GM12878 (cell line): Measurements from ENCODE around the gene FOXD1. TPM values are rescaled to one million over a fixed set of nuclear protein-coding genes. Genes with fewer than 3 reads are reported as not detected.
"Not testable (repeated sequence)": the region's sequence is repeated elsewhere in the genome, so short reads cannot be mapped to it uniquely, and the experiment has no call there.

ENCODE experiments used
- ATAC-seq: fragments of 200-7000 bp; cut with Tn5 transposase; 3 replicates; pipeline ENCODE4 v1.9.1; 2020; ENCODE audit warnings: mild to moderate bottlenecking, moderate library complexity
- BruUV-seq: library from RNA; stranded (reverse); fragments of 400-500 nt; replicated peaks from 2 replicates; lab custom pipeline; 2021; lab: Mats Ljungman, UMichigan
- CTCF ChIA-PET: fragments of 300-600 bp; sonication (Branson Sonifier 250); formaldehyde crosslinking; extraction: SDS; loops from one replicate; lab custom pipeline; 2021; ENCODE audit warnings: inconsistent platforms; lab: Yijun Ruan, JAX
- POLR2A ChIA-PET: fragments of 350-600 bp; formaldehyde crosslinking; extraction: SDS; loops from one replicate; lab custom pipeline; 2021; ENCODE audit warnings: inconsistent platforms; lab: Charles Lee
- RAD21 ChIA-PET: fragments of 300-600 bp; sonication (Branson Sonifier 250); formaldehyde crosslinking; loops from one replicate; lab custom pipeline; 2023; ENCODE audit warnings: antibody characterized with exemption; ENCODE audit not compliant: unreplicated experiment; lab: Charles Lee
- SMC1A ChIA-PET: fragments of 300-600 bp; sonication (Branson Sonifier 250); formaldehyde crosslinking; loops from one replicate; lab custom pipeline; 2023; ENCODE audit not compliant: unreplicated experiment, uncharacterized antibody; lab: Charles Lee
- DNase-seq: peaks from one replicate; pipeline ENCODE4 v3.0.0-alpha.2; 2011; ENCODE audit warnings: low read depth, low spot score
- FAIRE-seq: peaks from 3 replicates; lab custom pipeline; 2011; peaks lifted over from hg19 to GRCh38; lab: Jason Lieb, UNC
- H2AFZ ChIP-seq: 2 replicates; pipeline ENCODE4 v1.6.0; 2011; ENCODE audit warnings: low read depth, low read length, control low read depth; ENCODE audit not compliant: control insufficient read depth
- H3K27ac ChIP-seq: 2 replicates; pipeline ENCODE4 v1.5.1; 2011; ENCODE audit warnings: control low read depth; ENCODE audit not compliant: control insufficient read depth, insufficient read depth
- H3K27me3 ChIP-seq, 2 experiments: replicated peaks in 1 of 2; 2 replicates each; pipeline versions ENCODE4 v1.6.0 to v1.6.1; 2011; ENCODE audit warnings: low read length in 1 of 2; ENCODE audit not compliant: control insufficient read depth in 2 of 2, insufficient read depth in 2 of 2
- H3K36me3 ChIP-seq, 2 experiments: 2 replicates each; pipeline ENCODE4 v1.5.1; 2011; ENCODE audit warnings: low read length in 1 of 2; ENCODE audit not compliant: control insufficient read depth in 2 of 2, insufficient read depth in 2 of 2
- H3K4me1 ChIP-seq: 2 replicates; pipeline ENCODE4 v1.6.1; 2011; ENCODE audit warnings: mild to moderate bottlenecking, low read length, moderate library complexity, mixed read lengths; ENCODE audit not compliant: control insufficient read depth, insufficient read depth
- H3K4me2 ChIP-seq: 2 replicates; pipeline ENCODE4 v1.6.0; 2011; ENCODE audit warnings: control low read depth; ENCODE audit not compliant: control insufficient read depth, insufficient read depth
- H3K4me3 ChIP-seq: fragments of 200-600 bp; sonication (generic); 2 replicates; pipeline ENCODE4 v1.5.1; 2016
- H3K79me2 ChIP-seq: 2 replicates; pipeline ENCODE4 v1.6.0; 2011; ENCODE audit warnings: low read length; ENCODE audit not compliant: control insufficient read depth, insufficient read depth
- H3K9ac ChIP-seq: 2 replicates; pipeline ENCODE4 v1.8.0; 2011; ENCODE audit warnings: low read length, control low read depth, mixed read lengths; ENCODE audit not compliant: control insufficient read depth, insufficient read depth
- H3K9me3 ChIP-seq: replicated peaks from 3 replicates; pipeline ENCODE4 v1.5.1; 2011; ENCODE audit warnings: mild to moderate bottlenecking, low read length; ENCODE audit not compliant: control insufficient read depth, insufficient read depth
- H4K20me1 ChIP-seq: 2 replicates; pipeline ENCODE4 v1.6.0; 2011; ENCODE audit not compliant: control insufficient read depth, insufficient read depth
- ASH2L ChIP-seq: fragments of 300-600, 200-600 bp; sonication (generic); IDR thresholded peaks from 2 replicates; pipeline ENCODE4 v1.6.1; 2017; ENCODE audit warnings: low read depth, mild to moderate bottlenecking, borderline replicate concordance
- MTA2 ChIP-seq: fragments of 450-650 bp; IDR thresholded peaks from 2 replicates; pipeline ENCODE4 v1.6.1; 2016; ENCODE audit warnings: low read depth, mild to moderate bottlenecking, moderate library complexity
- NFYA ChIP-seq: IDR thresholded peaks from 2 replicates; pipeline ENCODE4 v1.6.1; 2011; ENCODE audit warnings: low read depth, mild to moderate bottlenecking, low read length, improper control_type of control experiment, borderline replicate concordance
- RAD51 ChIP-seq: fragments of 450-650 bp; IDR thresholded peaks from 2 replicates; pipeline ENCODE4 v1.6.1; 2016; ENCODE audit warnings: moderate library complexity, mild to moderate bottlenecking, inconsistent platforms
- RELA ChIP-seq: fragments of 450-650 bp; IDR thresholded peaks from 2 replicates; pipeline ENCODE4 v1.8.0; 2014; ENCODE audit warnings: borderline replicate concordance; ENCODE audit not compliant: partially characterized antibody
- RFX5 ChIP-seq: IDR thresholded peaks from 2 replicates; pipeline ENCODE4 v1.6.1; 2011; ENCODE audit warnings: low read depth, low read length, improper control_type of control experiment
- SIX5 ChIP-seq: IDR thresholded peaks from 2 replicates; pipeline ENCODE4 v1.6.1; 2011; ENCODE audit warnings: mild to moderate bottlenecking, low read depth, low read length, moderate library complexity; ENCODE audit not compliant: severe bottlenecking
- TARDBP ChIP-seq: IDR thresholded peaks from 2 replicates; pipeline ENCODE4 v1.6.1; 2016; ENCODE audit warnings: borderline replicate concordance
- WGBS: methylation state at CpG from one replicate; pipeline ENCODE4 v1.1.6; 2016; ENCODE audit warnings: low lambda C conversion rate; ENCODE audit not compliant: insufficient replicate concordance, insufficient coverage; ENCODE audit errors: missing lambda C conversion rate; 5-methylcytosine and 5-hydroxymethylcytosine counted together
- in situ Hi-C: fragments of 300-500 bp; cut with MboI; formaldehyde crosslinking; loops from 9 replicates; pipeline ENCODE4 v1.14.3; 2018; ENCODE audit warnings: mixed read lengths
- intact Hi-C: fragments of 100-400 bp; cut with micrococcal nuclease; formaldehyde crosslinking; loops from one replicate; pipeline ENCODE4 v1.14.2; 2022; ENCODE audit not compliant: unreplicated experiment
- polyA plus RNA-seq, 11 experiments: library from polyadenylated mRNA; depleted of rRNA in 4 of 11; unstranded in 6 of 11; stranded (reverse) in 5 of 11; fragments of >200 nt; fragmentation: Nextera tagmentation in 4 of 11; fragmentation: Illumina TruSeq in 1 of 11; extraction: Ambion mirVana in 4 of 11; extraction: Trizol in 1 of 11; gene quantifications; 1 replicate in 1 of 11; 2 replicates in 10 of 11; pipeline versions ENCODE4 v1.2.1 to v1.2.3, GENCODE V29; 2011 to 2016; ENCODE audit warnings: inconsistent platforms in 2 of 11, missing spikeins in 2 of 11, low read depth in 1 of 11
- total RNA-seq, 4 experiments: library from RNA; depleted of rRNA in 3 of 4; stranded (reverse); fragments of >200 nt in 3 of 4; fragmentation: Illumina TruSeq in 1 of 4; extraction: Trizol in 1 of 4; gene quantifications; 2 replicates each; pipeline versions ENCODE4 v1.2.1 to v1.2.3, GENCODE V29; 2013 to 2021
- TF ChIP-seq, protein P1 (sequence below): fragments of 450-650 bp; IDR thresholded peaks from 2 replicates; pipeline ENCODE4 v1.6.1; 2018; ENCODE audit warnings: mild to moderate bottlenecking, low read depth, moderate library complexity; ENCODE audit not compliant: partially characterized antibody
- TF ChIP-seq, protein P2 (sequence below): fragments of 450-650 bp; IDR thresholded peaks from 2 replicates; pipeline ENCODE4 v1.6.1; 2017; ENCODE audit warnings: mild to moderate bottlenecking

FOXD1 gene
- total and polyA plus RNA-seq, 10 of the 15 experiments (the other 5 are each of a cell fraction or from before 2014, with no cell fraction given), result not detected

DNA sequence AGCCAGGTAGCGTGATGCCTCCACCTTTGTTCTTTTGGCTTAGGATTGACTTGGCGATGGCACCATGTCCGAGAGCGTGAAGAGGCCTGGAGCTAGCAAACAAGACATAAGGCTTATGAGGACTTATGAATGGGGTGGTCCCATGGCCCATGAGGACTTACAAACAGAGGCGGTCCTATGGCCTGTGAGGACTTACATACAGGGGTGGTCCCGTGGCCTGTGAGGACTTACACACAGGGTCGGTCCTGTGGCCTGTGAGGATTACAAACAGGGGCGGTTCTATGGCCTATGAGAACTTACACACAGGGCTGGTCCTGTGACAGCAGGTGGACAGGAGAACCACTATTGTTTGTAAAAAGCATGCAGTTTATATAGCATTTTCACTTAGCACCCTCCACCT is 21.3 kb upstream of the FOXD1 start:
- ATAC-seq (no peak), FAIRE-seq (no peak), DNase-seq (no peak)
- no peak overlapping the region for H3K27ac ChIP-seq
- no peaks in the 10 kb centered on the region for H3K36me3 ChIP-seq
- TF ChIP-seq RELA (no peak), NFYA (no peak), SIX5 (no peak), MTA2 (no peak), RAD51 (no peak), RFX5 (no peak), TARDBP (no peak), ASH2L (no peak)
- TF ChIP-seq, protein P1, sequence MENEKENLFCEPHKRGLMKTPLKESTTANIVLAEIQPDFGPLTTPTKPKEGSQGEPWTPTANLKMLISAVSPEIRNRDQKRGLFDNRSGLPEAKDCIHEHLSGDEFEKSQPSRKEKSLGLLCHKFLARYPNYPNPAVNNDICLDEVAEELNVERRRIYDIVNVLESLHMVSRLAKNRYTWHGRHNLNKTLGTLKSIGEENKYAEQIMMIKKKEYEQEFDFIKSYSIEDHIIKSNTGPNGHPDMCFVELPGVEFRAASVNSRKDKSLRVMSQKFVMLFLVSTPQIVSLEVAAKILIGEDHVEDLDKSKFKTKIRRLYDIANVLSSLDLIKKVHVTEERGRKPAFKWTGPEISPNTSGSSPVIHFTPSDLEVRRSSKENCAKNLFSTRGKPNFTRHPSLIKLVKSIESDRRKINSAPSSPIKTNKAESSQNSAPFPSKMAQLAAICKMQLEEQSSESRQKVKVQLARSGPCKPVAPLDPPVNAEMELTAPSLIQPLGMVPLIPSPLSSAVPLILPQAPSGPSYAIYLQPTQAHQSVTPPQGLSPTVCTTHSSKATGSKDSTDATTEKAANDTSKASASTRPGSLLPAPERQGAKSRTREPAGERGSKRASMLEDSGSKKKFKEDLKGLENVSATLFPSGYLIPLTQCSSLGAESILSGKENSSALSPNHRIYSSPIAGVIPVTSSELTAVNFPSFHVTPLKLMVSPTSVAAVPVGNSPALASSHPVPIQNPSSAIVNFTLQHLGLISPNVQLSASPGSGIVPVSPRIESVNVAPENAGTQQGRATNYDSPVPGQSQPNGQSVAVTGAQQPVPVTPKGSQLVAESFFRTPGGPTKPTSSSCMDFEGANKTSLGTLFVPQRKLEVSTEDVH, result no peak
- TF ChIP-seq, protein P2, sequence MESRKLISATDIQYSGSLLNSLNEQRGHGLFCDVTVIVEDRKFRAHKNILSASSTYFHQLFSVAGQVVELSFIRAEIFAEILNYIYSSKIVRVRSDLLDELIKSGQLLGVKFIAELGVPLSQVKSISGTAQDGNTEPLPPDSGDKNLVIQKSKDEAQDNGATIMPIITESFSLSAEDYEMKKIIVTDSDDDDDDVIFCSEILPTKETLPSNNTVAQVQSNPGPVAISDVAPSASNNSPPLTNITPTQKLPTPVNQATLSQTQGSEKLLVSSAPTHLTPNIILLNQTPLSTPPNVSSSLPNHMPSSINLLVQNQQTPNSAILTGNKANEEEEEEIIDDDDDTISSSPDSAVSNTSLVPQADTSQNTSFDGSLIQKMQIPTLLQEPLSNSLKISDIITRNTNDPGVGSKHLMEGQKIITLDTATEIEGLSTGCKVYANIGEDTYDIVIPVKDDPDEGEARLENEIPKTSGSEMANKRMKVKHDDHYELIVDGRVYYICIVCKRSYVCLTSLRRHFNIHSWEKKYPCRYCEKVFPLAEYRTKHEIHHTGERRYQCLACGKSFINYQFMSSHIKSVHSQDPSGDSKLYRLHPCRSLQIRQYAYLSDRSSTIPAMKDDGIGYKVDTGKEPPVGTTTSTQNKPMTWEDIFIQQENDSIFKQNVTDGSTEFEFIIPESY, result no peak
- peaks cover 0 to 2% of the 10 kb centered on the region in 2 experiments; a peak in 1 of 4 replicates for H3K27me3 ChIP-seq
- no peak overlapping the region for H2AFZ ChIP-seq
- ChIA-PET POLR2A (no interaction called here), RAD21 (no interaction called here), SMC1A (no interaction called here), CTCF (no interaction called here)
- H3K4me3 ChIP-seq, result no peak overlapping the region
- H3K4me2 ChIP-seq, result no peak overlapping the region
- no peaks in the 10 kb centered on the region for H3K79me2 ChIP-seq
- WGBS, result 61% methylated on average over 8 of the region's 8 CpGs
- BruUV-seq, result no TSS peak
- no peaks in the 10 kb centered on the region for H3K4me1 ChIP-seq
- H4K20me1 ChIP-seq, result no peaks in the 10 kb centered on the region
- in situ Hi-C loops (no loop called here), intact Hi-C loops (no loop called here)
- no peaks in the 10 kb centered on the region; the same call in 2 of the 3 replicates for H3K9me3 ChIP-seq
- no peak overlapping the region for H3K9ac ChIP-seq

DNA sequence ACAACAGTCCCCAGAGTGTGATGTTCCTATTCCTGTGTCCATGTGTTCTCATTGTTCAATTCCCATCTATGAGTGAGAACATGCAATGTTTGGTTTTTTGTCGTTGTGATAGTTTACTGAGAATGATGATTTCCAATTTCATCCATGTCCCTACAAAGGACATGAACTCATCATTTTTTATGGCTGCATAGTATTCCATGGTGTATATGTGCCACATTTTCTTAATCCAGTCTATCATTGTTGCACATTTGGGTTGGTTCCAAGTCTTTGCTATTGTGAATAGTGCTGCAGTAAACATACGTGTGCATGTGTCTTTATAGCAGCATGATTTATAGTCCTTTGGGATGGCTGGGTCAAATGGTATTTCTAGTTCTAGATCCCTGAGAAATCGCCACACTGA is 20.1 kb upstream of the FOXD1 start:
- H3K36me3 ChIP-seq, H4K20me1 ChIP-seq, CTCF ChIA-PET, ATAC-seq, H3K79me2 ChIP-seq, H3K27me3 ChIP-seq, H3K4me3 ChIP-seq, SMC1A ChIA-PET, H3K4me2 ChIP-seq, H3K9me3 ChIP-seq, H3K4me1 ChIP-seq, H2AFZ ChIP-seq, H3K27ac ChIP-seq, POLR2A ChIA-PET, DNase-seq, H3K9ac ChIP-seq, intact Hi-C loops, RAD21 ChIA-PET, BruUV-seq, in situ Hi-C loops, FAIRE-seq: not testable (repeated sequence)
- WGBS, result 62% methylated on average over 3 of the region's 3 CpGs
